Right renal pelvis (tissue), 4 donors: ENCODE data around the gene STK4. TPM values are rescaled to one million over a fixed set of nuclear protein-coding genes. Genes with fewer than 3 reads are reported as not detected.

ENCODE experiments used
- DNase-seq, 4 donors: peaks; one replicate each; pipeline ENCODE4 v3.0.0-alpha.2; 2013; ENCODE audit warnings: low read depth in 4 of 4, low spot score in 3 of 4, missing footprints in 1 of 4
- polyA plus RNA-seq, 4 donors: library from polyadenylated mRNA; unstranded; fragments of 120-200 nt; gene quantifications; one replicate each; pipeline ENCODE4 v1.2.1, GENCODE V29; 2013; ENCODE audit not compliant: insufficient read length in 4 of 4

Gene STK4
- polyA plus RNA-seq, 4 donors = 16.5 to 23.5 (median 21.5) TPM

DNA sequence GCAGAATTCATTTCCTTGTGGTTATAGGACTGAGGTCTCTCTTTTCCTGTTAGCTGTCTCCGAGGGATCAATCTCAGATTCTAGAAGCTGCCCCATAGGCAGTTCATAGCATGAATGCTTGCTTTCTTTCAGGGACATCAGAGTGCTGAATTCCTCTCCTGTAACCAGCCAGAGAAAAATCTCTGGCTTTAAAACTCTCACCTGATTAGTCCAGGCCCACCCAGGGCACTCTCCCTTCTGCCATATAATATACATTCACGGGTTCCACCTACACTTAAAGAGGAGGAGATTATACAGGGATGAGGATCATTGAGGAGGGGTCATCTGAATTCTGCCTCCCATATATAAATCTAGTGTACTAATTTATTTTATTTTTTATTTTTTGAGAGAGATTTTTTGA, 136.8 kb downstream of the STK4 start:
- no peak for DNase-seq

DNA sequence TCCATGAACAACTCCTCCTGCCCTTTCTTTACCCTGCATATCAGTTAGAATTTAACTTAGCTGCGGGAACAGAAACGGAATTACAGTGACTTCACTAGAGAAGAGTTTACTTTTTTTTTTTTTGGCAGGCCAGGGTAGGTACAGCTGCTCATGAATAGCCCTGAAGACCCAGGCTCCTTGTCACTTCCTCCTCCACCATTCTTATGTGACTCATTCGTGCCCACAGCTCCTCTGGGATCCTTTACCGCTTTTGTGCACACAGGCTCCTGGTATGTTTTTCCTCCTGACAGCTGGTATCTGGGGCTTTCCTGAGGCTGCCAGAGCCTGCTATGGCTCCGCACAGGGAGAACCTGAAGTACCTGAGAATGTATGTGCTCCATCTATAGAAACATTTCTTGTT, 138.5 kb downstream of the STK4 start:
- no peak for DNase-seq

DNA sequence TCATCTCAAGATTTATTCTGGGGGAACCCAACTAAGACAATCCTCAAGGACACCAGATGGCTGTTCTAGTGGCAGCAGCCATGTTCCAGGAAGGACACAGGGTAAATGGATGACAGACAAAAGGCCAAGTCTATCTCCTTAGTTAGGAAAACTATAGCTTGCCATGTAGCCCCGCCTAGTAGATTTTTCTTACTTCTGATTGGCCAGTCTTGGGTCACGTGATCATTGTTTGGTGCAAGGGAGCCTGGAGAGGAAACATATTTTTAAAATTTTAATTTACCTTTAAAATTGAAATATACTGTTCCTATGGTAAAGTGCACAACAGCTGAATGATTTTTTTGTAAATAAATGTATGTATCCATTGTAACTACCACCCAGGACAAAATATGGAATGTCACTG, 139.0 kb downstream of the STK4 start:
- DNase-seq = no peak

DNA sequence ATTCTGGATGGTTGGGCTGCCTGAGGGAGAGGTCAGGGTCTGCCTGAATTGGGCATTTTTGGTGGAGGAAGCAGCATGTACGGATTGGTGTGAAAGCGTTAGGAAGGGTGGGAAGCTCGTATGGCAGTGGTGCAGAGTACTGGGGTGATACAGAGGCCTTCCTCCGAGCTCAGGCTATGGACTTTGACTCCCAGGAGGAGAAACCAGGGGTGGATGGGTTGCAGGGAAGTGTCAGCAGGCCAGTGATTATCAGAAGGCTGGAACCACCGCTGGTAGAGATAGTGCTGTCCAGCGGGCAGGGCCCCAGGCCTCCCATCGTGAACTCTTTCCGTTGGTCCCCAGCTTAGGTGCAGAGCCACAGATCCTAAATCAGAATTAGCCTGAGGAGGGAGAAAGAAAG, 143.3 kb downstream of the STK4 start:
- DNase-seq = no peak

DNA sequence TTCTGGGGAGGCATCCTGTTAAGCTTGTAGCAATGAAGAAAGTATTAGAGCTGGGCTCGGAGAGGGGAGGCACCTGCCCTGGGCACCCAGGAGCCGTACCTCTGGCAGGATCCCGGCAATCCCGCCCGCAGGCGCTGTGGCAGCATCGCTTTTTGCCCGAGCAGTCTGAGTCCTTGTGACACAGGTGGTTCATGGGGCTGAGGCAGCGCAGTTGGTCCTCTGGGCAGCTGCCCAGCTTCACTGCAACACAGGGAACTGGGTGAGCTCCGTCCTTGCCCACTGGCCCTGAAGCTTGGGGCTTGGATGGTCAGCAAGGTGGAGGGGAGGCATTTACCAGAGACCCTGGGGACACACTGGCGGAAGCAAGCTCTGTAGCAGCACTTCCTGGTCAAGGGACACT, 144.0 kb downstream of the STK4 start:
- no peak for DNase-seq

DNA sequence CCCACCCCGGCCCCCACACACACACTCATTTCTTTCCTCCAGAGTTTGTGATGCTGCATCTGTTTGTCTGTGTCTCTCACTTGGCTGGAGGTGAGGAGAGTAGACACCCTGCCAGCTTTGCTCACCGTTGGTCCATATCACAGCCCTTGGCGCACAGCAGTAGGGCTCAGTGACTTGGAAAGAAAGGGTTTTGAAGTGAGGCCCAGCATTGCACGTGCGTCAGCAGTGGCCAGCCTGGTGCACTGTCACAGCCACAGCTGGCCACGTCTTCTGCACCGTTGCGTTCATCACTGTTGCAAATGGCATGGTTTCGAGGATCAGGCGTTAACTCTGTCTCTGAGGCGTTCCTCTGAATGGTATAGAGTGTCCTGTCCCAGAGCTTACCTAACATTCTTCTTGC, 145.0 kb downstream of the STK4 start:
- DNase-seq = no peak

DNA sequence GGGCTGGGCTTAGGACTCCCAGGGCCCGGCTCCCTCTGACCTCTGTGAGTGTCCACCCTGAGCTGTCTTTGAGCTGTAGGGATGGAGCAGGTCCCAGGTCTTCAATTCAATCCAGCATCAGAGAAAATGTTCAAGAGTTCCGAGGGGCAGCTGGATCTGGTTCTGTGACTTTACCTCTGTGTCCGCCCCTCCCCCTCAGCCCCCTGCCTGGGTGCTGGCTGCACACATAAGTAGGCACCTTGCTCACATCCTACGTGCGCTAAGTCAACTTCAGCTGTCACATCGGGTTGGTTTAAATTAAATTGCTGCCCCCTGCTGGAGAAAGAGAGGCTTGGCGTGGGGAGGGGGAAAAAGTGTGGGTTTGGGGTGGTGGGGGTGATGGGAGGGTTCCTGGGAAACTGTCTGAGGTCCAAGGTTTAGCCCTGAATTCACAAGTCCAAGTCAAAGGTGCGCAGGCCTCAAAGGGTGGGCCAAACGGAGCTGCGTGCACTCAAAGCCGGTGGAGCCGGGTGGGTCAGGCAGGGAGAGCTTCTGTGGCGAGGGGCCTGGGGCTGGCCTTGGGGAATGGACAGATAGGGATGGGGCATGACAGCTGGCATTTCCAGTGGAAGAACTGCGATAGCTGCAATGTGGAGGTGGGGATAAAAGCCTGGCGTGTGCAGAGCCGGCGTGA, 145.6 kb downstream of the STK4 start:
- no peak for DNase-seq

DNA sequence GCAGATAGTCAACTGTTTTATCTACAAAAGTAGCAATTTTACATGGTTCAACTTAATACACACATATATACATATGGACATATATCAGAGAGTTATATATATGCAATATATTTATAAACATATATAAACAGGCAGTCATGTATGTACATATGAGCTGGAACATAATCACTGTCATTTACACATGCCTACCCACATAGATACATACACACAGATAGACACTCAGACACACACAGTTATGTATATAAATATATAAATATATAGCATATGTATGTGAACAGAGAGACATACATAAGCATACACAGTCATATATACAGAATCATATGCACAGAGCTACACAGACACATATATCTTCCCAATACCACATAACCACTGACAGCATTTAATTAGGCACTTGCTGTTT, 146.4 kb downstream of the STK4 start:
- DNase-seq = no peak

DNA sequence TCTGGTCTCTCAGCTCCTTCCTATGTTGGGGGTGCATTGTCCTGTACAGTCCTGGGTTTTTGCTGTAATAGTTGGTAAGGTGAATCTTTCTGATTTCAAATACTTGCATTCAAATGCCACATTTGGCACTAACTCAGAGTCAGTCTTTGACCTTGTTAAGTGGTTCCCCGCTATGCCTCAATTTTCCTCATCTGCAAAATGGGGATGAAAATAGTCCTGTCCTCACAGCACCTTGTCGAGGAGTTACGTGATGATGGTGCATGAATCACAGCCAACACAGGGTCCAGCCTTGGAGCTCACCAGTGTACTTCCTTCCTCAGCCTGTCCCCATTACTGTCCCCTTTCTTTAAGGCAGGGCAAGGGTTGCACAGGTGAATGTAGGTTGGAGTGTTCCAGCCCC, 147.6 kb downstream of the STK4 start:
- no peak for DNase-seq

DNA sequence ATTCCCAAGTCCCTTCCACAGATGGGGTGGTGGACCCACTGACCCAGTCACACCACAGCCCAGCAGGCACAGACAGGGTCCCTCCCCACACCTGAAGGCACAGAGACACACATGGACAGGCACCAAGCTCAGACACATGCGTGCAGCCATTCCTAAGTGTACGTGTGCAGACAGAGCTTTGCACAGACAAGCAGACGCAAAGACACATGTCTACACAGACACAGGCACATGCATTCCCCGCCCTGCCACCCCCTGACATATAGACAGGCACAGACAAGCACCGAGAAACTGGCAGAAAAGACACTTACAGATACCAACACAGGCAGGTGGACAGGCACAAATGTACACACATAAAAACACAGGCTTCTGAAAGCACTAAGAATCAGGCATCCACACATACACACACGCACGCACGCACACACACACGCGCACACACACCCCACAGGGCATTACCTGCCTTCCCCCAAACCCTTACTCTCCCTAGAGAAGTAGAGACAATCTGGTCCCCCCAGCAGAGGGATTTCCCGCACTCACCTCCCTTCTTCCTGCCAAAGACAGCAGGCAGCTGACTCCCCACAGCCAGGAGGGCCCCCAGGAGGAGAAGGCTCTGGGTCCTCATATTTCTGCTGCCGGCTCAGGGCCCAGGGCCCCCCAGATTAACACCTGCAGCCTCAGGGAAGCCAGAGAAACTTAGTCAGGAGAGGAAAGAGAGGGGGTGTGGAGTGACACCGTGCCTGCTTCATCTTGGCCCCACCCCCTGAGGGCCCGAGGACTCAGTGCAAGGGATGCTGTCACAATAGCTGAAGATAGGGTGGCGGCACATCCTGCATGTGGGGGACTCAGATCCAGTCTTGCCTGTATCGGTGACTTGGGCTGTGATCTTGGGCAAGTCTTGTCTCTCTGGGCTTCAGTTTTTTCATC, 148.4 kb downstream of the STK4 start, which contains the start of gene WFDC5:
TSS of gene WFDC5 (minus strand) at position 710 of the 921 bp plus-strand sequence. CDS start at position 619, 91 bp downstream.
- DNase-seq = no peak

DNA sequence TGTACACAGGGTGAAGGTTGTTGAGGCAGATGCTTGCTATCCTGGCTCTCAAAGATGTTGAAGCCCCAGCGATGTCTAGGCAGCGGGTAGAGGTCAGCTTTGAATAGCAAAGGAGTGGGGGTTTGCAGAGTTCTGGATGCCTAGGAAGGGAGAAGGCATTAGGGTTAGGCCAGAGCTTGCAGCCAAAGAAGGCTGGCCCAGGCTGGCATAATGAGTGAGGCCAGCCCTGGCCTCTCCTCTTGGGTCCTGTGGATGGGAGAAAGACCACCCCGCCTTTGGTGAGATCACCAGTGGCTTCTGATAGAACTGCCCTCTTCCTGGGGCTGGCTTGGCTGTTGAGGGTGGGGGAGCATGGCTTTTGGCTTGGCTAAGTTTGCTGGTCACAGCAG, 149.1 kb downstream of the STK4 start:
- DNase-seq = no peak

DNA sequence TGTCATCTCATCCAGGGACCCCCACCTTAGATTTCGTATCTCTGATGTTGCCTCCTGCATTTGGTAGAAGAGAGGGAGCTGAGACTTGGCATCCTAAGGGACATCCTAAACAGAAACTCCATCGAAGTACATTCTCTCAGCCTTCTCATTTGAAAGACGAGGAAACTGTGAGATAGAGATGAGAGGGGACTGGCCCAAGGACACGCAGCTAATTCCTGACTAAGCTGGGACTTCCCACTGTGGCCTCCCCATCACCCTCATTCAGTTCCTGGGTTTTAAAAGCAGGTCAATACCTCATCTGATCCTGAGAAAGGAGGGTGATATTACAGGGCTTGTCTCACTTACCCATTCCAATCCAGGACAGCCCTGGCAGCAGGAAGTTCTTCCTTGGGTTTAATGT, 149.5 kb downstream of the STK4 start:
- DNase-seq = no peak

DNA sequence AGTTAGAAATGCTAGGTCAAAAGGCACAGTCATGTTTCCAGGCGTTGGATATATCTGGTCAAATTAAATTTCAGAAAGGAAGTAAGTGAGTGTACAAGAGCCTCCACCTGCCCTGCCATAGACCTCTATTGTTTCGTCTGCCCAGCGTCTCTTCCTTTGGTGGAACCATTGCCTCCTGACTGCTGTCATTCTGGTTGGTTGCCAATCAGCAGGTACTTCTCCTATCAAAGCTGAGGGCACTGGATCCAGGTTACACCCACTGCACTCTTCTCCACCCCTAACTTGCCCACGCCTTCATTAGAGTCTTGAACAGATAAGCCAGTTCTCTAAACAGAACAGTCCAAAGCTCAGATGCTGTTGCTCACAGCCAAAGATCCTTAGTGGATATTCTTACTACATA, 151.3 kb downstream of the STK4 start:
- no peak for DNase-seq

DNA sequence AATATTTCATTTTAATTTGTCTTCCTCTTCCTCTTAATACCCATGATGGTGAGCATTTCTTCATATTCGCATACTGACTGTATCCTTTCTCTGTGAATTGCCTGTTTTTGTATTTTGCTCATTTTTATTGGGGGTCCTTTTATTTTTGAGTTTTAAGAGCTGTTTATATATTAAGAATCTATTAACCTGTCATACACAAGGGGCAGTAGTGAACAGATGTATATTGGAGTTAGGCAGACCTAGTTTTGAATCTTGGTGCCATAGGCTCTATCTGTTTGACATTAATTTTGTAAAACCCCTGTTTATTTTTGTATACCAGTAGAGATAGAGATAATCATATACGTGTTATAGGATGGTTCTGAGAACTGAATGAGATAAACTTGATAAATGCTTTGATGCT, 151.7 kb downstream of the STK4 start:
- DNase-seq = no peak

DNA sequence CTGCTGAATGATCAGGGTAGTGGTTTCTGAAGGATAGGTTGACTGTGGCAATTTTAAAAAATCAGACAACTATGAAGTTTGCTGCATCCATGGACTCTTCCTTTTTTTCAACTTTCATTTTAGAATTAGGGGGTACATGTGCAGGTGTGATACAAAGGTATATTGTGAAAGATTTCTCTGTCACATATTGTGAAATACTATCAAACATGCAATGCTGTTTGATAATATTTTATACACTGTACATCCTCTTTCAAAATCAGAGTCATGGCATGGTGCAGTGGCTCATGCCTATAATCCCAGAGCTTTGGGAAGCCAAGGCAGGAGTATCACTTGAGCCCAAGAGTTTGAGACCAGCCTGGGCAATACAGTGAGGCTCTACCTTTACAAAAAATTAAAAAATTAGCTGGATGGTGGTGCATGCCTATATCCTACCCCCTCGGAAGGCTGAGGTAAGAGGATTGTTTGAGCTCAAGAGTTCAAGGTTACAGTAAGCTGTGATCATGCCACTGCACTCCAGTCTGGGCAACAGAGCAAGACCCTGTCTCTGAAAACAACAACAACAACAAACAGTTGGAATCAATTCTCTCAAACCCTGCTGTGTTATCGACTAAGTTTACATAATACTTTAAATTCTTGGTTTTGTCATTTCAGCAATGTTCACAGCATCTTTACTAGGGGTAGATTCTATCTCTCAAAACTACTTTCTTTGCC, 153.4 kb downstream of the STK4 start:
- DNase-seq = no peak

DNA sequence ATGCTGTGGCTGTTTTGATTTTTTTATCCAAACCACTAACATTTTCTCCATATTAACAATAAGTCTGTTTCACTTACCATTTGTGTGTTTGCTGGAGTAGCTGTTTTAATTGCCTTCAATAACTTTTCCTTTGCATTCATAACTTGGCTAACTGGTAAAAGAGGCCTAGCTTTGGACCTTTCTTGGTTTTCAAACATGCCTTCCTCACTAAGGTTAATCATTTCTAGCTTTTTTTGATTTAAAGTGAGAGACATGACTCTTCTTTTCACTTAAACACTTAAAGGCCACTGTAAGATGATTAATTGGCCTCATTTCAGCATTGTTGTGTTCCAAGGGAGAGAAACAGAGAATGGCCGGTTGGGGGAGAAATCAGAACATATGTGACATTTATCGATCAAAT, 155.1 kb downstream of the STK4 start:
- DNase-seq = no peak

DNA sequence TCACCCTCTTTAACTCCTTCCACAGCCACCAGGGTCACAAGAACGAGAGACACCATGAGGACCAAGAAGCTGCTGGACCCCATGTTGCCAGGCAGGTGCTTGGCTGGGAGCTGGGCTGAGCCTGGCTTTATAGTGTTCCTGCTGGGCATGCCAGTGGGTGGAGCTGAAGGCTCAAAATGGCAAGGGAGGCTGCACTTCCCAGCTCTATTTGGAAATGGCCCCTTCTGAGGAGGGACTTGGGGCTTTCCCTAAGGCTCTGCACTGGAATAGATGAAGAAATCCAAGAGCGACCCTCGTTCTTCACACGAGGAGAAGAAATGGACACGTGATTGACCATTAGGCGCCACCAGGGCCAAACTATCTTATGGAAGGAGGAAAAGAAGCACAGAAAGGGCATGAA, 158.1 kb downstream of the STK4 start, which contains the start of gene WFDC12:
TSS of gene WFDC12 (minus strand) at position 101 of the 400 bp plus-strand sequence. CDS start at position 83, 18 bp downstream.
- no peak for DNase-seq

DNA sequence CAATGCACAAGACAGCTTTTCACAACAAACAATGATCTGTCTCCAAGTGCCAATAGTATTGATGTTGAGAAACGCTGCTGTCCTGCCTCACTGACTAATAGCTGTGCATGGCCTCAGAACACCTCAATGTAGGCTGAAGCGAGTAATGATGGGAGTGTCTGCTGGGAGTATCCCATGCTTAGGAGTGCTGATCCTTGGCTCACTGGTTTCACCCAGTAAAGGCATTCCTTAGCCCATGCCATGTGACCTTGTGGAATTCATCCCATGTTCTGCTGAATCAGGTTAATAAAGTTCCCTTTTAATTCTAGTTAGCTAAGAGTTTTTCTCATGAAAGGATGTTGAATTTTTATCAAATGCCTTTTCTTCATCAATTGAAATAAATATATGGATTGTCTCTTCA, 161.8 kb downstream of the STK4 start:
- peak in 3 of 4 donors; percentile 3 to 12 (median 12) for DNase-seq
